Stimulated activated CD4-positive, alpha-beta T cell treated with anti-CD3 and anti-CD28 coated beads, TNF-alpha, amount 100 ng/mL, for 4 hours (primary cell): ENCODE data around the gene PODXL2.
"Not testable (repeated sequence)": the region's sequence is repeated elsewhere in the genome, so short reads cannot be mapped to it uniquely, and the experiment has no call there.

Source experiments
- DNase-seq, 3 experiments: peaks; one replicate each; pipeline ENCODE4 v3.0.0-alpha.2; 2020; ENCODE audit warnings: low read depth in 3 of 3

The PODXL2 gene

GRCh38 chr3:127688416-127689265 lies 59.7 kb downstream of the PODXL2 start:
- no peak for DNase-seq

GRCh38 chr3:127689266-127689860 lies 60.4 kb downstream of the PODXL2 start:
- DNase-seq = no peak

GRCh38 chr3:127690106-127690505 lies 61.1 kb downstream of the PODXL2 start:
- DNase-seq = no peak

- no peak for DNase-seq
Observed at GRCh38 chr3:127690823-127691452, 62.0 kb downstream of the PODXL2 start.

GRCh38 chr3:127691489-127691888 lies 62.5 kb downstream of the PODXL2 start:
- DNase-seq = no peak

DNA sequence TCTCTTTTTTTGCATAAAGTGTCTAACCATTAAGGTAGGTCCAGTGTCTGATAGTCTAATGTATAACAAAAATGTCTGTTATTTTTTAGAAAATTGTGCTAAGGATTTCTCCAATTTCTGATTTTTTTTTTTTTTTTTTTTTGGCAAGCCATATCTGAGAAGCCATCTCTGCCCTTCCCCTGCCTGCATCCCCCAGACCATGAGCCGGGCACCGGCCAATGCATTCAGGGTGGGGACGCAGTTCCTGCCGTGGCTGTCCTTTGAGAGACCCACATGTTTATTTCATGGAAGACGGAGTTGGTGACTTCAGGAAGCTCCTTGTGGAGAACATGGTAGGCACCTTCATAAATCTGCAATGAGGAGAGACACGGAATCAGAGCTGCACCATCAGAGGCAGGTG lies 63.0 kb downstream of the PODXL2 start:
- DNase-seq = no peak

- no peak for DNase-seq
Observed at GRCh38 chr3:127692501-127693335, 63.7 kb downstream of the PODXL2 start.

DNA sequence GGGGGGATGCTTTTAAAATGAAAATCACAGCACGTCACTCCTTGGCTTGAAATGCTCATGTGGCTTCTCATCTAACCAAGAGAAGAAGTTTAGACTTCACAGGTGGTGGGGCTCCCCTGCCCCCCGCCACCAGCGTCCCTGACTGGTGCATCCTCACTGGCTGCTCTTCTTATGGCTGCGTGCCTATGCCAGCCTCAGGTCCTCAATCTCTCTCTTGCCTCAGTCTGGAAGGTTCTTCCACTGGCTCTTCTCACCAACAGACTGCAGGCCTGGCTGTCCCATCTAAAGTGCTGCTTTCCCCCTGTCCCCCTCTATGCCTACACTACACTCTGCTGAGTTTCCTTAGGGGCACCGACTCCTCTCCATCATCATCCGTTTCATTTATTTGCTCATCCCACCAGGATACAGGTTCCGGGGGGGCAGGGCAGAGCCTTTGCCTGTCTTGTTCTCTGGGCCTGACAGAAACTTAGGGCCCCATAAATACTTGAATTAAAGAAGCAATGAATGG lies 64.4 kb downstream of the PODXL2 start:
- DNase-seq = no peak

DNA sequence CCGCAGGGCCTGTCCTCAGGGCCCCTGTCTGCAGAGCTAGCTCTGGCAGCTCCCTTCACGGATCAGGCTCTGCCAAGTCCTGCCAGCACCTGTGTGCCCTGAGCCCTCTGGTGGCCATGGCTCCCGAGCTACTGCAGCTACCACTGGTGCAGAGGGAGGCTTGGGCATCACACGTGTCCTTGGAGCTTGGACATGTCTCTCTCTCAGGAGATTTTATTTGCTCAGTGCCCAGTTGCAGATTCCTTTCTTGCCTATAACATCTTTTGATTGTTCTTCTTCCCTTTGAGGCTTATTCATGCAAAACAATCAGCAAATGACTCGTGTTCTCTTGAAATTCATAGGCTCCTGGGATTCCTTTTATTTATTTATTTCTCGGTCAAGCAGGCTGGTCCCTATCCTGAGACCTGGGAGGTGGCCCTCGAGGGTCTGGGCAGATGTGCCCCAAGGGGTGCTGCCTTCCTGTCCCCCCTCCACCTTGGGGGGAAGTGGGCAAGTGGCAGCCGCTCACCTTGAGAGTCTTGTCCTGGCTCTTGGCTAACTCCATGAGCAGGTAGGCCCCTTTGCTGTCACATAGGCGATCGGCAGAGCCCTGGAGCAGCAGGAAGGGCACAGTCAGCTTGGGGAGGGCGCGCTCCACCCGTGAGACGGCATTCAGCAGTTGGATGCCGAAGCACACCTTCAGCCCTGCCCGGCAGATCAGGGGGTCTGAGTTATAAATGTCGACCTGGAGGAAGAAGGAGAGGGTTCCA lies 65.7 kb downstream of the PODXL2 start:
- peak in 1 of 3 experiments; percentile 13 for DNase-seq

DNA sequence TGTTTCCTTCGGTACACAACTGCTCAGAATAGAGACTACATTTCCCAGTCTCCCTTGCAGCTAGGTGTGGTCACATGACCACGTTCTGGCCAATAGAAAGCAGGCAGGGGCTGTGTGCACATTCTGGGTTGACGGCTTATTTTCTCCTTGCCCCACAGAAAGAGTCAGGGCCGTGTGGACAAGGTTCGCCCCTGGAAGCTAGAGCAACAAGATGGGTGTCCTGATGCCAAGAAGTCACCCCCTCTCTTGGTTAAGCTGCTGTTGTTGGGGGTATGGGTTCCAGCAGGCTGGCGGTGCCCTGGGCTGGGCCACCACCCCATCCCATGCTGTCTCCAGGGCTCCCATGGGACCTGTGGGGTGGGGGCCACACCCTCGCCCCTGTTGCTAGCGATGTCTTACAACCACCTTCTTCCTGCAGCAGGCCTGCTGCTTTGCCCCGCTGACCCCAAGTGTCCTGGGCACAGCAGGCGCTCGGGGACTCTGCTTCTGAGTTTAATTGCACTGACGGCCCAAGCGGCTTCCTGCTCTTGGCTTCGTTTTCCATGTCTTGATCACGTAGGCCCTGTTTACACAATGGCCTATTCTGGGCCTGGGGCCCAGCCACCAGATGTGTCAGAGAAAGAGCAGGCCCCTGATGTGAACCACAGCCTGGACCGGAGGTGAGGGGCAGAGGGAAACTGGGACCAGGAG lies 68.7 kb downstream of the PODXL2 start:
- DNase-seq = no peak

- DNase-seq = no peak
Observed at GRCh38 chr3:127698286-127698685, 69.3 kb downstream of the PODXL2 start.

DNA sequence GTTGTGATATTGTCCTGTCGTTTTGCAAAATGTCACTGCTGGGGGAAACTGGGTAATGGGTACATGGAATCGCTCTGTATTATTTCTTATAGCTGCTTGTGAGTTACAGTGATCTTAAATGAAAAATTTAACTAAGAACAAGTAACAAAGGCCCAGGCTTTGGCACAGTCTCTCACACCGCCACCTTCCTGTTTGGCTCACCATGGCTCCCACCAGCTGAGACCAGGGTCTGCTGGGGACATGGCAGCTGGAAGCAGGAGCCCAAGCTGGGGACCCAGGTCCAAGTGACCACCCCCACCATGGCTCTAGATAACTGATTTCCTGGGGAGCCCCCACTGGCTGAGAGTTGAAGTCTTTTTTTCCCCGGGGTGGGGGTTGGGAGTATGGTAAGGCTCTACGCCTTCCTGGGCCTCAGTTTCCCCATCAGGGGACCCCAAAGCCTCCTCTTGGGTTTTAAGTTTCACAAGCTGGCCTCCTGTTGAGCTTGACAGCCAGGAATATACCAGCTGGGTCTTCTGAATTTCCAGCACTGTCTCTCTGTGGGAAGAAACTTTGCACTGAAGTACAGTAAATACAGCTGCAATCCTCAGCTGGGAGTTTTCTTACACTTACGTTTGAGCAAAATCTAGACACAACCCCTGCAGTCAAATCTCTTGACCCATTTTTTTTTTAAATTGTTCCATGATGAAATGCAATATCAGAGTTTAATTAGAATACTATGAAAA lies 69.9 kb downstream of the PODXL2 start:
- DNase-seq = no peak

GRCh38 chr3:127699416-127700300 lies 70.7 kb downstream of the PODXL2 start:
- DNase-seq = no peak

DNA sequence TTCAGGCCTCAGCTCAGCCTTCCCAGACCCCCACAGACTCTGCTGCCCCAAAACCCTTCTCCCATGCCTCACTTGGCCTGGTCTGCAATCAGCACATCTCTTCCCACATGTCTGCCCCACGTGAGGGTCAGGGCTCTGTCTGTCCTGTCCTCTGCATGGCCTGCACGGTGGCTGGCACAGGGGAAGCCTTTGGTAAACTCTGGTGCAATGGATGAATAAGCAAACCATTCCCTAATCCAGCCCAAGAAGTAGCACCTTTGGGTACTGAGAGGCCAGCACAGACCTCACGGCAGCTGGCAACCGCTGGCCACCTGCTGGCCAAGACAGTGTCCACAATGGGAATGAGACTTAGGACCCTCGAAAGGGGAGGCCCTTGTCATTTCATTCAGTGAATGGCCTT lies 71.4 kb downstream of the PODXL2 start:
- DNase-seq = no peak

- no peak for DNase-seq
Observed at GRCh38 chr3:127701280-127701911, 72.4 kb downstream of the PODXL2 start.

- no peak for DNase-seq
Observed at GRCh38 chr3:127702151-127702578, 73.2 kb downstream of the PODXL2 start.

- not testable (repeated sequence) for DNase-seq
Observed at GRCh38 chr3:127704840-127705239, 75.9 kb downstream of the PODXL2 start.

DNA sequence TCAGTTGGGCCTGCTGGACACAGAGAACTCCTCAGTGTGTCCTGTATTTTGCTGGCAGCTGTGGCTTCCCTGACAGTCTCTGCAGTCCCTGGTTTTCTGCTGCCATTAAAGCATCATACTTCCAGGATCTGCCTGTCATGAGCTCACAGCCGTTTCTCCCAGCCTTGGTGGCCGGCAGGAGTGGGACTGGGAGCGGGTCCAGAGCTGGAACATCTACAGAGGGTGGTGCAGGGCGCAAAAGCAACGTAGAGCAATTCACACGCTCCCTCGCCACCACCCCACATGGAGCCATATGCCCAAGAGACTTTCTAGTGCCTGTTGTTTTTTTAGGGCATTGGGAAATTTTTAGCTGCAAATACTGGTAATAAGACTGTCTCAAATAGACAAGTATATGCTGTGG lies 77.3 kb downstream of the PODXL2 start:
- no peak for DNase-seq
